ENCODE data around the gene INTS15.

DNA sequence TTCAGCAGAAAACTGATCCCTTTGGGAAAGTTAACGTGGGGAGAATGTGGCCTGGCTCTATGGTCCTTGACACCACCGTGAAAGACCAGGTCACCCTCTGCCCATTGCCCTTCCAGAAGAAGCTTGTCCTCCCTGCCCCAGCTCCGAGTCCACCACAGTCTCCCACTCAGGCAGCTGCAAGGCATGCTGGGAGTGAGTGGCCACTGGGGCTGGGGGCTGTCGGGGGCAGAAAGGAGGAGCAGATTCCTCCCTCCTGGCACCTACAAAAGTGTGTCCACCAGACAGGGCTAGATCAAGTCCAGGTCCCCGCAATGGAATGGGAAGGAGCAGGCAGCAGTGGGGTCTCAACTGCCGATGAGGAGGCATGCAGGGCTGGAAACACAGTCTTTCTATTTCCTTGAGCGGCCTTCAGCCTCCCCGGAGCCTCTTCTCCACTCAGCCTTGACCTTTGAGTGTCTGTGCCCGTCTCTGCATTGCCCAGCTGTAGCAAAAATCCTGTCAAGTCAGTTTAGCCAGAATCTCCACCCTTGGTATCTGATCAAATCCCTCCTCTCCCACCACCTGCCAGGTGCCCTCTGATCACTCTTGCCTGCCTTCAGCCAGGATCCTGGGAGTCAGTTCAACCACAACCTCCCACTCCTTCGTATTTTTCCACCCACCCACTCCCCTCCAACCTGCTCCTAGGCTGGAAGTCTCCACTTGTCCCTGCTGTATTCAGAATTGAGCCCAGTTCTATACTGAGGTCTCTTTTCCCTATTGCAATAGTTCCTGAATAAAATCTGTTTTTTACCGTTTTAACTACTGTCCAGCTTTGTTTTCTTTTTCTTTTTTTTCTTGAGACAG is 40.4 kb downstream of the INTS15 start:
- TF ChIP-seq POLR2AphosphoS5 (IDR thresholded peaks at IDR 0.05) = no peak
- TF ChIP-seq POLR2A (IDR thresholded peaks at IDR 0.05) = no peak

Measured in suprapubic skin (tissue), 4 donors.